K562 (cell line): ENCODE measurements around the gene SYDE1. TPM values are rescaled to one million over a fixed set of nuclear protein-coding genes. Genes with fewer than 3 reads are reported as not detected.

Source experiments
- ATAC-seq: fragments of 200-7000 bp; cut with Tn5 transposase; 3 replicates; pipeline ENCODE4 v1.9.1; 2020; ENCODE audit warnings: moderate library complexity
- BruUV-seq: library from RNA; stranded (reverse); fragments of 400-500 nt; replicated peaks from 2 replicates; lab custom pipeline; 2021; lab: Mats Ljungman, UMichigan
- CTCF ChIA-PET: fragments of 300-600 bp; formaldehyde crosslinking; extraction: SDS; loops from one replicate; lab custom pipeline; 2021; ENCODE audit warnings: low intra/inter-chr PET ratio; lab: Yijun Ruan, JAX
- POLR2A ChIA-PET: fragments of 300-600, 350-650 bp; sonication (Branson Sonifier 250); formaldehyde crosslinking; extraction: SDS; loops from one replicate; lab custom pipeline; 2021; ENCODE audit warnings: antibody characterized with exemption, inconsistent platforms; lab: Yijun Ruan, JAX
- DNase-seq, 4 experiments: peaks; one replicate each; pipeline versions ENCODE4 v3.0.0 to v3.0.0-alpha.2; 2011 to 2018; ENCODE audit warnings: low spot score in 3 of 4, mixed read lengths in 3 of 4; ENCODE audit errors: extremely low read depth in 1 of 4
- FAIRE-seq: peaks from 2 replicates; lab custom pipeline; 2011; peaks lifted over from hg19 to GRCh38; lab: Jason Lieb, UNC
- H2AFZ ChIP-seq: 2 replicates; pipeline ENCODE4 v1.6.0; 2011; ENCODE audit warnings: low read depth, low read length, control low read depth, inconsistent platforms
- H3K27ac ChIP-seq: fragments of 200-600 bp; 3 replicates; pipeline ENCODE4 v1.8.0; 2011; ENCODE audit warnings: low read depth, mild to moderate bottlenecking, control low read depth, inconsistent platforms, low read length, moderate library complexity, mixed read lengths; ENCODE audit errors: extremely low read depth
- H3K27me3 ChIP-seq, 2 experiments: fragments of 300-600 bp in 1 of 2; 2 replicates in 1 of 2; 3 replicates in 1 of 2; pipeline versions ENCODE4 v1.6.0 to v1.8.0; 2011; ENCODE audit warnings: inconsistent platforms in 2 of 2, low read length in 2 of 2, mild to moderate bottlenecking in 1 of 2, mixed read lengths in 1 of 2, moderate library complexity in 1 of 2; ENCODE audit not compliant: control insufficient read depth in 2 of 2, insufficient read depth in 2 of 2
- H3K36me3 ChIP-seq: fragments of 300-600 bp; 3 replicates; pipeline ENCODE4 v1.8.0; 2011; ENCODE audit warnings: mild to moderate bottlenecking, low read length, inconsistent platforms; ENCODE audit not compliant: control insufficient read depth, insufficient read depth
- H3K4me1 ChIP-seq, 2 experiments: fragments of 200-600 bp in 1 of 2; replicated peaks in 1 of 2; 2 replicates in 1 of 2; 3 replicates in 1 of 2; pipeline versions ENCODE4 v1.5.1 to v1.8.0; 2011; ENCODE audit warnings: inconsistent platforms in 2 of 2, low read length in 2 of 2, mild to moderate bottlenecking in 1 of 2, mixed read lengths in 1 of 2, moderate library complexity in 1 of 2; ENCODE audit not compliant: control insufficient read depth in 2 of 2, insufficient read depth in 2 of 2
- H3K4me2 ChIP-seq: 2 replicates; pipeline ENCODE4 v1.6.1; 2011; ENCODE audit warnings: low read length, control low read depth, inconsistent platforms, mixed read lengths; ENCODE audit not compliant: insufficient read depth
- H3K4me3 ChIP-seq: fragments of 200-600 bp; sonication (generic), shearing (Covaris generic); 2 replicates; pipeline ENCODE4 v1.5.1; 2016; ENCODE audit warnings: control low read depth, inconsistent platforms
- H3K79me2 ChIP-seq: fragments of 200-600 bp; 3 replicates; pipeline ENCODE4 v1.8.0; 2011; ENCODE audit warnings: low read length, inconsistent platforms; ENCODE audit not compliant: control insufficient read depth, insufficient read depth
- H3K9ac ChIP-seq, 2 experiments: 2 replicates each; pipeline versions ENCODE4 v1.6.0 to v1.6.1; 2011; ENCODE audit warnings: low read depth in 2 of 2, low read length in 2 of 2, control low read depth in 1 of 2, inconsistent platforms in 1 of 2, mild to moderate bottlenecking in 1 of 2, mixed read lengths in 1 of 2; ENCODE audit not compliant: insufficient read depth in 1 of 2
- H3K9me1 ChIP-seq: one replicate; pipeline ENCODE4 v1.6.0; 2011; ENCODE audit warnings: inconsistent platforms, mild to moderate bottlenecking, low read length, moderate library complexity; ENCODE audit not compliant: control insufficient read depth, insufficient read depth
- H3K9me3 ChIP-seq: replicated peaks from 2 replicates; pipeline ENCODE4 v1.5.1; 2011; ENCODE audit warnings: low read depth, low read length, inconsistent platforms; ENCODE audit not compliant: control insufficient read depth, insufficient read depth
- H4K20me1 ChIP-seq: replicated peaks from 2 replicates; pipeline ENCODE4 v1.6.1; 2011; ENCODE audit warnings: low read length, inconsistent platforms, mixed read lengths; ENCODE audit not compliant: control insufficient read depth, insufficient read depth
- BCOR ChIP-seq: fragments of 450-650 bp; IDR thresholded peaks from 2 replicates; pipeline ENCODE4 v1.6.1; 2016
- CBX1 ChIP-seq: sonication (generic); IDR thresholded peaks from 2 replicates; pipeline ENCODE4 v1.6.1; 2016; ENCODE audit warnings: antibody characterized with exemption, low read depth, mild to moderate bottlenecking
- CBX3 ChIP-seq, 2 experiments: IDR thresholded peaks; 1 replicate in 1 of 2; 2 replicates in 1 of 2; pipeline ENCODE4 v1.6.1; 2012; ENCODE audit warnings: inconsistent platforms in 2 of 2, low read length in 2 of 2, borderline replicate concordance in 1 of 2, control low read depth in 1 of 2
- CREB5 ChIP-seq: fragments of 250-450 bp; sonication (Bioruptor Pico); IDR thresholded peaks from 2 replicates; pipeline ENCODE4 v1.5.0; 2020; ENCODE audit warnings: mild to moderate bottlenecking
- FOXJ2 ChIP-seq: fragments of 200-800 bp; sonication (Bioruptor generic); IDR thresholded peaks from 2 replicates; pipeline ENCODE4 v1.6.1; 2016; ENCODE audit warnings: missing genetic modification characterization, missing compliant biosample characterization
- KDM1A ChIP-seq, 2 experiments: fragments of 450-650 bp; IDR thresholded peaks; 2 replicates each; pipeline ENCODE4 v1.6.1; 2016; ENCODE audit warnings: mild to moderate bottlenecking in 2 of 2
- MEF2A ChIP-seq: IDR thresholded peaks from 2 replicates; pipeline ENCODE4 v1.6.1; 2011; ENCODE audit warnings: low read depth, mild to moderate bottlenecking, low read length, moderate library complexity; ENCODE audit not compliant: control insufficient read depth
- NFIC ChIP-seq: fragments of 450-650 bp; IDR thresholded peaks from 2 replicates; pipeline ENCODE4 v1.6.1; 2017; ENCODE audit warnings: mild to moderate bottlenecking, inconsistent platforms
- RBFOX2 ChIP-seq: fragments of 200-400 bp; formaldehyde crosslinking; IDR thresholded peaks from 2 replicates; pipeline ENCODE4 v1.6.1; 2017; ENCODE audit warnings: low read depth, mild to moderate bottlenecking, low read length, moderate library complexity
- RBM25 ChIP-seq: fragments of 200-400 bp; formaldehyde crosslinking; IDR thresholded peaks from 2 replicates; pipeline ENCODE4 v1.6.1; 2018; ENCODE audit warnings: low read length, low read depth, moderate library complexity; ENCODE audit not compliant: severe bottlenecking
- RHOXF2B ChIP-seq: fragments of 250-450 bp; sonication (Bioruptor Pico); conservative IDR thresholded peaks from 2 replicates; pipeline ENCODE4 v1.5.1; 2021
- SLC30A9 ChIP-seq: fragments of 250-450 bp; sonication (Bioruptor Pico); IDR thresholded peaks from 2 replicates; pipeline ENCODE4 v1.8.0; 2022; ENCODE audit warnings: mild to moderate bottlenecking, moderate library complexity
- TOE1 ChIP-seq, 2 experiments: fragments of 450-650 bp in 1 of 2; sonication (generic) in 1 of 2; formaldehyde crosslinking in 1 of 2; IDR thresholded peaks; 2 replicates each; pipeline versions ENCODE4 v1.7.1 to v1.8.0; 2016 to 2022; ENCODE audit warnings: borderline replicate concordance in 2 of 2, mild to moderate bottlenecking in 2 of 2, antibody characterized with exemption in 1 of 2, inconsistent platforms in 1 of 2, low read depth in 1 of 2, missing genetic modification reagents in 1 of 2, moderate library complexity in 1 of 2
- TRIM28 ChIP-seq: fragments of 450-650 bp; IDR thresholded peaks from 2 replicates; pipeline ENCODE4 v1.6.1; 2017
- ZBTB33 ChIP-seq: sonication (generic); formaldehyde crosslinking; IDR thresholded peaks from 2 replicates; pipeline ENCODE4 v1.8.1; 2023; ENCODE audit warnings: mild to moderate bottlenecking, missing genetic modification reagents
- WGBS: fragments of 100-300 bp; shearing (Covaris generic); methylation state at CpG from one replicate; pipeline ENCODE4 v1.1.6; 2016; ENCODE audit warnings: low coverage, mixed read lengths; ENCODE audit not compliant: insufficient coverage; ENCODE audit errors: missing lambda C conversion rate; 5-methylcytosine and 5-hydroxymethylcytosine counted together
- in situ Hi-C: fragments of 300-500 bp; cut with MboI; formaldehyde crosslinking; loops from 4 replicates; pipeline ENCODE4 v1.15.0; 2018; ENCODE audit warnings: inconsistent platforms, mixed read lengths
- intact Hi-C: fragments of 100-400 bp; cut with micrococcal nuclease; formaldehyde crosslinking; loops from 2 replicates; pipeline ENCODE4 v1.14.2; 2022
- polyA plus RNA-seq, 8 experiments: library from polyadenylated mRNA; depleted of rRNA in 4 of 8; stranded (reverse) in 5 of 8; unstranded in 3 of 8; fragments of >200 nt; fragmentation: Nextera tagmentation in 2 of 8; fragmentation: Illumina TruSeq in 1 of 8; extraction: Ambion mirVana in 2 of 8; extraction: Trizol in 1 of 8; gene quantifications; 2 replicates each; pipeline versions ENCODE4 v1.2.1 to v1.2.3, GENCODE V29; 2011 to 2014; ENCODE audit warnings: inconsistent platforms in 1 of 8, missing spikeins in 1 of 8
- total RNA-seq, 7 experiments: library from RNA; depleted of rRNA in 6 of 7; stranded (reverse); fragments of >200 nt in 6 of 7; fragmentation: Illumina TruSeq in 2 of 7; extraction: Trizol in 2 of 7; gene quantifications; 2 replicates each; pipeline versions ENCODE4 v1.2.1 to v1.2.3, GENCODE V29; 2011 to 2021; ENCODE audit warnings: low replicate concordance in 1 of 7

SYDE1 gene
- total and polyA plus RNA-seq, 9 of the 15 experiments (the other 6 are each of a cell fraction or from before 2014, with no cell fraction given) = 0.04 TPM; not detected in 8

DNA sequence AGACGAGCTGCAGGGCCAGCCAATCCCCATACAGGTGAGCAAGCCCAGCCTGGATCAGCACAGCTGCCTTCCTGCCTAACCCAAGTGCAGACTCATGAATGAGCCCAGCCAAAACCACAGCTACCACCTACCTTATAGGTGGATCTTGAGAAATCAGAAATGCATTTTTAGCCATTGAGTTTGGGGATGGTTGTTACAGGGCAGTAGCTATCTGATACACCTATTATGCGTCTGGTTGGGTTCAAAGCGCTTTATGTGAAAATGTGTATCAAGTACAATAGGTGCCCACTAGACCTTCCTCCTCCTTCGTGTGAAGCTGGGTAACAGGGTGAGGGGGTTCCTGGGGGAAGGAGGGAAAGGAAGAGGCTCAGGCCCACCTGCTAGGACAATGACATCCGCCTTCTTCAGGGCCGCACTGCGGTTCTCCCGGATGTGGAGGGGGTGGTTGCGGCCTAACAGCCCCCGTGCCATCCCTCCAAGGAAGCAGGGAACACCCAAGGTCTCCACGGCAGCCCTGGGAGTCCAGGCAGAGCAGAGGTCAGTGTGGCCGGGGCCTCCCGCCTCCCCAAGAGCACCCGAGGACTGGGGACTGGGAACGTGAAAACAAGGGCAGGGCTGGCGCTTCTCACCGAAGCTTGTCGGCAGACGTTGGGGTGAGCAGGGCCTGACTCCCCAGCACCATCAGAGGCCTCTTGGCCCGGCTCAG, 11.7 kb downstream of the SYDE1 start:
- H3K9me1 ChIP-seq = peaks cover under 1% of the 10 kb centered on the region
- FAIRE-seq = no peak
- H3K4me2 ChIP-seq = no peak overlapping the region
- TF ChIP-seq RHOXF2B (CRISPR knock-in tag) (no peak), CBX1 (0 out of 2 replicates have a peak, but pooled peaks have one; percentile 58), CBX3 (IDR thresholded peaks at IDR 0.05; ENCODE audit: borderline replicate concordance in 1 of 2, low read length in 2 of 2) (peak in 1 of 2 experiments; percentile 89; a peak in 2 of 3 replicates), SLC30A9 (no peak), CREB5 (CRISPR knock-in tag) (no peak), RBFOX2 (peak; percentile 15; the same call in 1 of the 2 replicates), TOE1 (IDR thresholded peaks at IDR 0.05; ENCODE audit: borderline replicate concordance) (no peak), TOE1 (CRISPR knock-in tag; IDR thresholded peaks at IDR 0.05; ENCODE audit: borderline replicate concordance, low read depth) (no peak), FOXJ2 (tag) (no peak), MEF2A (no peak), RBM25 (peak; percentile 83), NFIC (no peak), BCOR (peak; percentile 86), KDM1A (IDR thresholded peaks at IDR 0.05) (peak; percentile 19 to 63; a peak in 2 of 4 replicates), ZBTB33 (CRISPR knock-in tag) (peak; percentile 96), TRIM28 (peak; percentile 63; the same call in 1 of the 2 replicates)
- TF ChIP-seq, all 486 proteins: peak for 8
- H3K27ac ChIP-seq = no peak overlapping the region
- WGBS = 65% methylated on average over 20 of the region's 20 CpGs
- ATAC-seq (no peak), DNase-seq (no peak)
- H3K27me3 ChIP-seq = no peaks in the 10 kb centered on the region
- POLR2A ChIA-PET = interaction anchor here (0.6 kb wide), 2 partner anchors 38 to 396 kb away, joined by 3 to 5 read pairs; no protein-coding TSS in a partner anchor
- no peaks in the 10 kb centered on the region for H4K20me1 ChIP-seq
- H3K4me3 ChIP-seq = no peak overlapping the region
- H3K36me3 ChIP-seq = peaks cover 41% of the 10 kb centered on the region; the same call in 2 of the 3 replicates
- BruUV-seq = no TSS peak
- in situ Hi-C loops = no loop called here
- no peak overlapping the region for H2AFZ ChIP-seq
- H3K9me3 ChIP-seq = no peaks in the 10 kb centered on the region; the same call in 1 of the 2 replicates
- CTCF ChIA-PET = no interaction called here
- no peak overlapping the region for H3K9ac ChIP-seq
- H3K79me2 ChIP-seq = peaks cover 1% of the 10 kb centered on the region
- peaks cover 0 to 11% of the 10 kb centered on the region in 2 experiments; a peak in 1 of 5 replicates for H3K4me1 ChIP-seq
- intact Hi-C loops = no loop called here
